HepG2 (cell line): Measurements from ENCODE around the gene SHISA9. TPM values are rescaled to one million over a fixed set of nuclear protein-coding genes. Genes with fewer than 3 reads are reported as not detected.
A peak's percentile ranks its signal among the peaks of the same experiment; 100 is the strongest.

Experiments used
- BRD4 ChIP-seq: sonication (generic); formaldehyde crosslinking; IDR thresholded peaks from 2 replicates; pipeline ENCODE4 v1.4.0; 2020; ENCODE audit warnings: missing genetic modification reagents
- CBFB ChIP-seq: sonication (generic); formaldehyde crosslinking; IDR thresholded peaks from 2 replicates; pipeline ENCODE4 v1.4.0; 2020; ENCODE audit warnings: missing genetic modification reagents
- CBX1 ChIP-seq: IDR thresholded peaks from one replicate; pipeline ENCODE4 v1.6.1; 2016; ENCODE audit warnings: antibody characterized with exemption, low read depth
- CCAR2 ChIP-seq: fragments of 200-400 bp; formaldehyde crosslinking; optimal IDR thresholded peaks from 2 replicates; pipeline ENCODE3; 2018; ENCODE audit warnings: low read depth, mild to moderate bottlenecking, low read length, moderate library complexity
- FOXA3 ChIP-seq: IDR thresholded peaks from 2 replicates; pipeline ENCODE4 v1.6.1; 2016; ENCODE audit warnings: missing genetic modification reagents, missing compliant biosample characterization
- HHEX ChIP-seq: IDR thresholded peaks from 2 replicates; pipeline ENCODE4 v1.6.1; 2016; ENCODE audit warnings: control low read depth
- HNRNPK ChIP-seq: fragments of 200-400 bp; formaldehyde crosslinking; IDR thresholded peaks from 2 replicates; pipeline ENCODE4 v1.6.1; 2018; ENCODE audit warnings: low read length, low read depth, moderate library complexity, mild to moderate bottlenecking; ENCODE audit not compliant: poor library complexity, severe bottlenecking
- HOXA3 ChIP-seq: sonication (generic); formaldehyde crosslinking; IDR thresholded peaks from 2 replicates; pipeline ENCODE4 v1.5.0; 2020; ENCODE audit warnings: missing genetic modification reagents
- JUNB ChIP-seq: sonication (generic); formaldehyde crosslinking; IDR thresholded peaks from 2 replicates; pipeline ENCODE4 v1.8.0; 2022; ENCODE audit warnings: missing genetic modification reagents, mild to moderate bottlenecking, borderline replicate concordance
- MAFF ChIP-seq: IDR thresholded peaks from 2 replicates; pipeline ENCODE4 v1.6.1; 2011; ENCODE audit warnings: low read depth, low read length, improper control_type of control experiment
- MAZ ChIP-seq, 2 experiments: sonication (generic) in 1 of 2; formaldehyde crosslinking in 1 of 2; IDR thresholded peaks; 2 replicates each; pipeline versions ENCODE4 v1.5.0 to v1.6.1; 2012 to 2020; ENCODE audit warnings: low read depth in 2 of 2, mild to moderate bottlenecking in 2 of 2, borderline replicate concordance in 1 of 2, improper control_type of control experiment in 1 of 2, low read length in 1 of 2, missing genetic modification reagents in 1 of 2, moderate library complexity in 1 of 2
- MTA1 ChIP-seq: sonication (generic); formaldehyde crosslinking; IDR thresholded peaks from 2 replicates; pipeline ENCODE4 v1.4.0; 2020; ENCODE audit warnings: missing genetic modification reagents, mild to moderate bottlenecking, borderline replicate concordance
- NAIF1 ChIP-seq: sonication (generic); formaldehyde crosslinking; IDR thresholded peaks from 2 replicates; pipeline ENCODE4 v1.5.0; 2020; ENCODE audit warnings: mild to moderate bottlenecking, missing genetic modification reagents, borderline replicate concordance
- PHF21A ChIP-seq: sonication (generic); formaldehyde crosslinking; IDR thresholded peaks from 2 replicates; pipeline ENCODE4 v1.5.0; 2020; ENCODE audit warnings: mild to moderate bottlenecking, missing genetic modification reagents
- PRMT3 ChIP-seq: sonication (generic); formaldehyde crosslinking; IDR thresholded peaks from 2 replicates; pipeline ENCODE4 v1.8.1; 2022; ENCODE audit warnings: low read depth, mild to moderate bottlenecking, moderate library complexity, missing genetic modification reagents, borderline replicate concordance
- TAF1 ChIP-seq: sonication (generic); formaldehyde crosslinking; IDR thresholded peaks from 2 replicates; pipeline ENCODE4 v1.4.0; 2020; ENCODE audit warnings: missing genetic modification reagents
- TBX3 ChIP-seq: fragments of 450-650 bp; IDR thresholded peaks from 2 replicates; pipeline ENCODE4 v1.6.1; 2017; ENCODE audit warnings: antibody characterized with exemption, mild to moderate bottlenecking, inconsistent platforms, borderline replicate concordance
- U2AF2 ChIP-seq: fragments of 200-400 bp; formaldehyde crosslinking; IDR thresholded peaks from 2 replicates; pipeline ENCODE4 v1.6.1; 2017; ENCODE audit warnings: low read depth, mild to moderate bottlenecking, low read length
- ZBTB44 ChIP-seq: sonication (generic); formaldehyde crosslinking; IDR thresholded peaks from 2 replicates; pipeline ENCODE4 v1.4.0; 2020; ENCODE audit warnings: missing genetic modification reagents
- ZFP36 ChIP-seq: fragments of 150-350 bp; IDR thresholded peaks from 2 replicates; pipeline ENCODE4 v1.6.1; 2018; ENCODE audit warnings: borderline replicate concordance, low read length, low read depth; ENCODE audit not compliant: partially characterized antibody
- ZNF17 ChIP-seq: sonication (generic); formaldehyde crosslinking; IDR thresholded peaks from 2 replicates; pipeline ENCODE4 v1.5.0; 2020; ENCODE audit warnings: mild to moderate bottlenecking, missing genetic modification reagents
- ZNF556 ChIP-seq: sonication (generic); formaldehyde crosslinking; IDR thresholded peaks from 2 replicates; pipeline ENCODE4 v1.4.0; 2020; ENCODE audit warnings: mild to moderate bottlenecking, missing genetic modification reagents, borderline replicate concordance
- ZNF562 ChIP-seq: sonication (generic); formaldehyde crosslinking; IDR thresholded peaks from 2 replicates; pipeline ENCODE4 v1.8.0; 2022; ENCODE audit warnings: missing genetic modification reagents, borderline replicate concordance
- ZNF572 ChIP-seq: sonication (generic); formaldehyde crosslinking; IDR thresholded peaks from 2 replicates; pipeline ENCODE4 v1.5.1; 2020; ENCODE audit warnings: mild to moderate bottlenecking, missing genetic modification reagents
- ZNF605 ChIP-seq: sonication (generic); formaldehyde crosslinking; IDR thresholded peaks from 2 replicates; pipeline ENCODE4 v1.8.0; 2022; ENCODE audit warnings: mild to moderate bottlenecking, missing genetic modification reagents
- ZNF879 ChIP-seq: sonication (generic); formaldehyde crosslinking; IDR thresholded peaks from 2 replicates; pipeline ENCODE4 v1.8.1; 2023; ENCODE audit warnings: missing genetic modification reagents
- ZNF883 ChIP-seq: sonication (generic); formaldehyde crosslinking; IDR thresholded peaks from 2 replicates; pipeline ENCODE4 v1.5.1; 2020; ENCODE audit warnings: mild to moderate bottlenecking, missing genetic modification reagents; ENCODE audit errors: not compliant biosample characterization
- ZSCAN12 ChIP-seq: sonication (generic); formaldehyde crosslinking; IDR thresholded peaks from 2 replicates; pipeline ENCODE4 v1.9.0; 2021; ENCODE audit warnings: mild to moderate bottlenecking, missing genetic modification reagents
- ZSCAN29 ChIP-seq: sonication (generic); formaldehyde crosslinking; conservative IDR thresholded peaks from 2 replicates; pipeline ENCODE4 v1.4.0; 2020; ENCODE audit warnings: mild to moderate bottlenecking, missing genetic modification reagents
- polyA plus RNA-seq, 8 experiments: library from polyadenylated mRNA; depleted of rRNA in 3 of 8; stranded (reverse) in 7 of 8; unstranded in 1 of 8; fragments of >200 nt; fragmentation: Illumina TruSeq in 4 of 8; extraction: Trizol in 4 of 8; gene quantifications; 2 replicates each; pipeline versions ENCODE4 v1.2.1 to v1.2.3, GENCODE V29; 2011 to 2016; ENCODE audit warnings: low read depth in 4 of 8, missing spikeins in 1 of 8, mixed read lengths in 1 of 8; ENCODE audit not compliant: insufficient read depth in 1 of 8
- total RNA-seq, 5 experiments: library from RNA; depleted of rRNA; stranded (reverse); fragments of >200 nt; fragmentation: Illumina TruSeq; extraction: Trizol; gene quantifications; 2 replicates each; pipeline ENCODE4 v1.2.3, GENCODE V29; 2016; ENCODE audit warnings: low read depth in 1 of 5
- TF ChIP-seq, protein P1 (sequence below): sonication (generic); formaldehyde crosslinking; IDR thresholded peaks from 2 replicates; pipeline ENCODE4 v1.4.0; 2020; ENCODE audit warnings: missing genetic modification reagents, low read depth, mild to moderate bottlenecking, borderline replicate concordance

Gene SHISA9
- total and polyA plus RNA-seq, 2 of the 13 experiments (the other 11 are each of a cell fraction or from before 2014, with no cell fraction given), result 0.01 TPM; not detected in 1

DNA sequence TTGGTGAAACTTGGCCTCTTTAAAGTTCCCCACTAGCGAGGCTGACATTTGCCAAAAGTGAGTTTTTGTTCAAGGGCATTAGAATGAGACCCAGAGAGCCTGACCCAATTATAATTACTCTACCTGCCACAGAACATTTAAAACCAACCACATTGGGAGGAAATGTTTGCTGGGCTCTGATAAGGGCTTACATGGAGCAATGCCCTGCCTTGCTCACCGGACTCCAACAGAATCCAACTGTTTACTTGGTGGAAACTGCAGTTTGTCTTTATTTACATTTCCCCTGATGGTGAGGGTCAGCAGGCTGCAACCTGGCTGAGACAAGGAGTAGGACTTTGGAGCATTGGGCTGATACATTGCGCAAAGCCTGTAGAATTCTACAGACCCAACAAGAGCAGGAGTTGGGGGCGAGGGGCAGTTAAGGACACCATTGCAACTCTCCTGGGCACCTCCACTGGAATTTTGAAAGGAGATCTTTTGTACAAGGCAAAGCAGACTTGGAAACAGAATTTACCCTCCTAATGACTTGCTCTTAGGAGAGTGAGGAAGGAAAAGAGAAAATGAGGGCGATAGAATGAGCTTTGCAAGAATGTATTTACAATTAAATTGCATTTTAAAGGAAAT lies 368.6 kb downstream of the SHISA9 start (continued):
- TF ChIP-seq ZFP36 (peak; percentile 4), MAZ (IDR thresholded peaks at IDR 0.05; ENCODE audit: borderline replicate concordance, low read depth, low read length) (peak; percentile 67; the same call in 1 of the 2 replicates), MAZ (CRISPR knock-in tag; IDR thresholded peaks at IDR 0.05; ENCODE audit: low read depth) (peak; percentile 93), FOXA3 (CRISPR knock-in tag) (peak; percentile 100), HHEX (CRISPR knock-in tag) (peak; percentile 86), MTA1 (CRISPR knock-in tag) (peak; percentile 98; the same call in 1 of the 2 replicates), HOXA3 (CRISPR knock-in tag) (peak; percentile 97), ZNF883 (CRISPR knock-in tag) (peak; percentile 49), HNRNPK (no peak), ZSCAN12 (CRISPR knock-in tag) (no peak), PRMT3 (CRISPR knock-in tag) (no peak), ZBTB44 (CRISPR knock-in tag) (no peak), CBX1 (peak; percentile 91), ZNF17 (CRISPR knock-in tag) (no peak), ZNF572 (CRISPR knock-in tag) (peak; percentile 87; the same call in 1 of the 2 replicates), ZSCAN29 (peak; percentile 97), U2AF2 (no peak), ZNF879 (CRISPR knock-in tag) (no peak), TAF1 (CRISPR knock-in tag) (no peak), TBX3 (0 out of 2 replicates have a peak, but pooled peaks have one; percentile 33), CCAR2 (peak; percentile 29), MAFF (0 out of 2 replicates have a peak, but pooled peaks have one; percentile 20), BRD4 (CRISPR knock-in tag) (peak; percentile 78; the same call in 1 of the 2 replicates), ZNF605 (CRISPR knock-in tag) (peak; percentile 87; the same call in 1 of the 2 replicates), ZNF556 (CRISPR knock-in tag) (peak; percentile 98), ZNF562 (CRISPR knock-in tag) (no peak), JUNB (peak; percentile 58; the same call in 1 of the 2 replicates), PHF21A (CRISPR knock-in tag) (peak; percentile 99), NAIF1 (no peak), CBFB (peak; percentile 87)
- TF ChIP-seq, protein P1, sequence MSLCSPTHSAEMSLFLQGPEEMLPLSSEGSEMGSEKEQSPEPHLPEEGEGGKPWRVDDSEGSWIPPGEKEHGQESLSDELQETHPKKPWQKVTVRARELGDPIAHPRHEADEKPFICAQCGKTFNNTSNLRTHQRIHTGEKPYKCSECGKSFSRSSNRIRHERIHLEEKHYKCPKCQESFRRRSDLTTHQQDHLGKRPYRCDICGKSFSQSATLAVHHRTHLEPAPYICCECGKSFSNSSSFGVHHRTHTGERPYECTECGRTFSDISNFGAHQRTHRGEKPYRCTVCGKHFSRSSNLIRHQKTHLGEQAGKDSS, result peak; percentile 97
